ENCODE measurements around the gene ADGRF3.
"Not testable (repeated sequence)": the region's sequence is repeated elsewhere in the genome, so short reads cannot be mapped to it uniquely, and the experiment has no call there.

ADGRF3 gene, protein sequence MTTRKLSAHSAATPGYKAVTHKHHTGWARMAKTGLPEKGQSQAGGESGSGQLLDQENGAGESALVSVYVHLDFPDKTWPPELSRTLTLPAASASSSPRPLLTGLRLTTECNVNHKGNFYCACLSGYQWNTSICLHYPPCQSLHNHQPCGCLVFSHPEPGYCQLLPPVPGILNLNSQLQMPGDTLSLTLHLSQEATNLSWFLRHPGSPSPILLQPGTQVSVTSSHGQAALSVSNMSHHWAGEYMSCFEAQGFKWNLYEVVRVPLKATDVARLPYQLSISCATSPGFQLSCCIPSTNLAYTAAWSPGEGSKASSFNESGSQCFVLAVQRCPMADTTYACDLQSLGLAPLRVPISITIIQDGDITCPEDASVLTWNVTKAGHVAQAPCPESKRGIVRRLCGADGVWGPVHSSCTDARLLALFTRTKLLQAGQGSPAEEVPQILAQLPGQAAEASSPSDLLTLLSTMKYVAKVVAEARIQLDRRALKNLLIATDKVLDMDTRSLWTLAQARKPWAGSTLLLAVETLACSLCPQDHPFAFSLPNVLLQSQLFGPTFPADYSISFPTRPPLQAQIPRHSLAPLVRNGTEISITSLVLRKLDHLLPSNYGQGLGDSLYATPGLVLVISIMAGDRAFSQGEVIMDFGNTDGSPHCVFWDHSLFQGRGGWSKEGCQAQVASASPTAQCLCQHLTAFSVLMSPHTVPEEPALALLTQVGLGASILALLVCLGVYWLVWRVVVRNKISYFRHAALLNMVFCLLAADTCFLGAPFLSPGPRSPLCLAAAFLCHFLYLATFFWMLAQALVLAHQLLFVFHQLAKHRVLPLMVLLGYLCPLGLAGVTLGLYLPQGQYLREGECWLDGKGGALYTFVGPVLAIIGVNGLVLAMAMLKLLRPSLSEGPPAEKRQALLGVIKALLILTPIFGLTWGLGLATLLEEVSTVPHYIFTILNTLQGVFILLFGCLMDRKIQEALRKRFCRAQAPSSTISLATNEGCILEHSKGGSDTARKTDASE

DNA sequence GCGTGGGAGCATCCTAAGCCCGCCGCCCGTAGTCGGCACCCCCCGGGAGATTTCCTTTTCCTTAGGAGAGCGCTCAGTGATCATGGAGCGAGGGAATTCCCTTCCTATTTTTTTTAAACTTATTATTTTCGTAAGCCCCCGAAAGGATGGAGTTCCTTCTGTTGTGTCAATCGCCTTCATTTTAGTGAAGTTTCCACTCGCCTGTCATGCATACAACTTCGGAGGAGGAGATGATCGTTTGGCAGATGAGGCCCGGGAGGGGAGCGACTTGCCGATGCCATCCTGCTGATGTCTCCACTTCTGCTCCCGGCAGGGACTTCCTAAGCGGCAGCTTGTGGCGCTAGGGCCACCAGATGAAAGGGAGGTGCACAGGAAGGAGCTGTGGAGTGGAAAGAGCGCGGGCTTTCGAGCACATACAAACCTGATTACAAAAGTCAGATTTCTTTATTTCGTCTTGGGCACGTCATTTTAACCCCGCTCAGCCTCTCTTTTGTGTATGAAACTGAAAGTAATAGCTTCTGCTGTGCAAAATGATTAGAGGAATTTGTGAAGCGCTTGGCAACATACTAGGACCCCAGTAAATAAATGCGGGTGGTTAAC lies at the start of gene ADGRF3:
Gene ADGRF3 (minus strand): TSS at position 336 of the 600 bp plus-strand sequence. CDS start 555 bp downstream, outside the sequence.
- DNase-seq, result peak; percentile 56

DNA sequence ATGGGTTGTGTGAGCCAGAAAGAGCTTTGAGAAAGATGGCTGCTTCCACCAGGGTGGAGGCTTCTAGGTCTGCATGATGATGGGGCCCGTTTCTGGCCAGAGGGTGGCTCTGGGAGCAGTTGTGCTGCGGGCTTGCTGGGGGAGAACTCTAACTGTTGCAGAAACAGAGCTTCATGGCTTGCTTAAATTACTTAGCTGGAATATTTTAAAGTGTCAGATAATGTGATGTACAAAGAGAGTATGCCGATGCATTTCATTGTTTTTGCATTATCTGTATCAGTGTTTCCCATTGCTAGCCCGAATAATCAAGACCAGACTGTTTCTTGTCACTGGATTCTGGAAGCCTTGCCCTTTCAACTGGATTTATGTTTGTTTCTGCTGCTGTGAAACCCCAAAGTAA lies 48.8 kb upstream of the ADGRF3 start:
- DNase-seq, result no peak

DNA sequence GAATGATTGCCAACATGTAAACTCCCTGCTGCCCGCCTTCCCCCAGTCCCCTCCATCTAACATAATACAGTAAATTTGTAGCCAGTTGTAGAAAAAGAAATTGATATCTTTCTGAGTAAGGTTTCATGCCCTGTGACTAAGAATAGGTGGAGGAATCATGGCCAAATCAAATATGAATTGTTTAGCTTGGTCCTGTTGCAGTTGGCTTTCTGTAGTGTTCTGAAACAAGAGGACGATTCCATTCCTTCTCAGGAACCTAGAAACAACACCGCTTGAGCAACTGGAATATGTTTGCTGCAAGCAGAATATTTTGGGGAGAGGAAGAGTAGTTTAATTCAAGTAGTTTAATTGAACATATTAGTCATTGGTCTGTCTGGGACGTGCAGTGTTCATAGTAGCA lies 48.1 kb upstream of the ADGRF3 start:
- DNase-seq, result no peak

DNA sequence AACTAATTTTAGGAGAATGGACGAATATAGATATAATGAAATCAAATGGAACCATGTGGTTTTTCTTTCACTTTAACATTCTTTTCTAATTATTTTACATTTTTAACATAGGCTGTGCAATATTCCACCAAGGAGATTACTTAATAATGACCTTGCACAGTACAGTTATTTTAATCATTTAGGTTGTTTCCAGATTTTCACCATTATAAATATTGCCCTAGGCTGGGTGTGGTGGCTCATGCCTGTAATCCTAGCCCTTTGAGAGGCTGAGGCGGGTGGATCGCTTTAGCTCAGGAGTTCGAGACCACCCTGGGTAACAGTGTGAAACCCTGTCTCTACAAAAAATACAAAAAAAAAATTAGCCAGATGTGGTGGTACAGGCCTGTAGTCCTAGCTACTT lies 40.6 kb upstream of the ADGRF3 start:
- DNase-seq, result no peak

DNA sequence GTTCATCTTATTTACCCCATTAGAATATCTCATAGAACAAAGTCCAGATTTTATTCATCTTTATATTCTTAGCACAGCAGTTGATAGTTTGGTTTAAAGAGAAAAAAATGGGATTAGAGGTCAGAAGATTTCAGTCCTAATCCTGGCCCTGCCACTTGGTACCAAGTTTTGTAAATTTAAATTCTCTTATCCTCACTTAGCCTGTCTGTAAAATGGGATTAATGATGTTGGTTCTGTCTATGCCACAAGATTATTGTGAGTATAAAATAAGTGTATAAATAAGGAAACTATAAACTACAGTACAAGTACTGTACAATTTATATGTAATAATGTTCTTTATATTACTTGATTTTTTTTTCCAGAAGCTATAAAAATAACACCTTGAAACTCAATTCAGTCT lies 38.0 kb upstream of the ADGRF3 start:
- no peak for DNase-seq

DNA sequence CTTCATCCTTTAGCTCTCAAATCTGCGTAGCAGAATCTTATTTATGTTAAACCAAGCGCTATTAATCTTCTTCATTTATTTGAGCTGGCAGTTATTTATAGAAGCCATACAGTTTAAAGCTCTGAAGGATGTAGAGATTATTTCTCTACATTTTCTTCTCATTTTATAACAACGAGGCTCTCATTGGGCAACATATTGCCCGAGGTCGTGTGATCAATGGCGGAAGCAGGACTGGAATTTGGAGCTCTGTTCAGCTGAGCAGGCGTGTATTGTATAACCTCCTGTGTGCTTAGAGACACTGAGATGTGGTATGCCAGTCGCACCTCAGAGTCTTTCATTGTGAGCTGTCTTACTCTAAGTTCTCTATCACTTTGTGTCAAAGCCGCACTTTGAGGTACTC lies 37.6 kb upstream of the ADGRF3 start:
- no peak for DNase-seq

DNA sequence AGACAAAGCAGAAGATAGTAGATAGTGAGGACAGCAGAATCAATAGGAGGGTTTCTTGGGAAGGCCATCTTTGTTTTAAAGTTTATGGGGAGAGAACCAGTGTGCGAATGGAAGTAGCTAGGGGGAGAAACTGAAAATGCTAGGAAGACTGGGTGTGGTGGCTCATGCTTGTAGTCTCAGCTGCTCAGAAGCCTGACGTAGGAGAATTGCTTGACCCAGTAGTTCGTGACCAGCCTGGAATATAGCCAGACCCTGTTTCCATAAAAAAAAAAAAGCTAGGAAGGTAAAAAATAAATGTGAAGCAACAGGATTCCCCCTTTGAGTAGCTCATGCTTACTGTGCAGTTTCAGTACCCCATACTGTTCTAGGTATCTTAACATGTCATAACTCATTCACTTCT lies 36.0 kb upstream of the ADGRF3 start:
- DNase-seq, result no peak

DNA sequence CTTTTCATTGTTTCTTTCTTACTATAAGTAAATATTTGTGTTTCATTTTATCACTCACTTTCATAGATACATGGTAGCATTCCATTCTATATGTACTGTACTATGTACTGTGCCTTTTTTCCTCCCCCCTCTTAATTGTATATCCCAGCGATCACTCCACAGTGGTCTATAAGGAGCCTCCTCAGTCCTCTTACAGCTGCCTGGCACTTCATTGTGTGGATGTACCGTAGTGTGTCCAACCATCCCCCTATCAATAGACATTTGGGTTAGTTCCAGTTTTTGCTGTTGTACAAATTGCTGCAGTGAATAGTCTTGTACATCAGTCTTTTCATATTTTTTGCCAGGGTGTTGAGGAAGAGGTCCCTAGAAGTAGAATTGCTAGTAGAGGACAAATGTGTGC lies 33.7 kb upstream of the ADGRF3 start:
- no peak for DNase-seq

DNA sequence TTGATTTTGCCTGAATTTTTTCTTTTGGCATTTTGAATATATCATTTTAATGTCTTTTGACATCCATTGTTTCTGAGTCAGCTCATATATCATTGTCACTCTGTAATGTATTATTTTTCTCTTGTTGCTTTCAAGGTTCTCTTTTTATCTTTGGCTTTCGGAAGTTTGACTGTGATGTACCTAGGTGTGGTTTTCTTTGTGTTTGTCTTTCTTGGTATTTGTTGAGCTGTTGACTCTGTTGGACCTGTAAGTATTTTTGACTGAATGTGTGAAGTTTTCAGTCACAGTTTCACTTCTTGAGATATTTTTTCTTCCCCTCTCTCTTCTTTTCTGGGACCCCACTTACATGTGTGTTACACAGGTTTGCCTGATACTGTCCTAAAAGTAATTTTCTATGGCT lies 30.2 kb upstream of the ADGRF3 start:
- no peak for DNase-seq

DNA sequence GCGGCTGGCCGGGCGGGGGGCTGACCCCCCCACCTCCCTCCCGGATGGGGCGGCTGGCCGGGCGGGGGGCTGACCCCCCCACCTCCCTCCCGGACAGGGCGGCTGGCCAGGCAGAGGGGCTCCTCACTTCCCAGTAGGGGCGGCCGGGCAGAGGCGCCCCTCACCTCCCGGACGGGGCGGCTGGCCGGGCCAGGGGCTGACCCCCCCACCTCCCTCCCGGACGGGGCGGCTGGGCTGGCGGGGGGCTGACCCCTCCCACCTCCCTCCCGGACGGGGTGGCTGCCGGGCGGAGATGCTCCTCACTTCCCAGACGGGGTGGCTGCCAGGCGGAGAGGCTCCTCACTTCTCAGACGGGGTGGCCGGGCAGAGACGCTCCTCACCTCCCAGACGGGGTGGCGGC lies 24.3 kb upstream of the ADGRF3 start:
- DNase-seq, result not testable (repeated sequence)

DNA sequence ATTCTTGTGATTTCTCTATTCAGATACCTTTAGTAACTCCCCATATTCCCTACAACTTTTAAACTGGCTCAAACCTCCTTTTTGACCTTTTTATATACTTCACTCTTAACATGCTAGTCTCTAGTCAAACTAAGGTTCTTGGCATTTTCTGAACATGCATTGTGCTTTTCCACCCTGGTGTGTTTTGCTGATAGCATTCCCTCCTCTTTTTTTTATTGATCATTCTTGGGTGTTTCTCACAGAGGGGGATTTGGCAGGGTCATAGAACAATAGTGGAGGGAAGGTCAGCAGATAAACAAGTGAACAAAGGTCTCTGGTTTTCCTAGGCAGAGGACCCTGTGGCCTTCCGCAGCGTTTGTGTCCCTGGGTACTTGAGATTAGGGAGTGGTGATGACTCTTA lies 23.1 kb upstream of the ADGRF3 start:
- not testable (repeated sequence) for DNase-seq

DNA sequence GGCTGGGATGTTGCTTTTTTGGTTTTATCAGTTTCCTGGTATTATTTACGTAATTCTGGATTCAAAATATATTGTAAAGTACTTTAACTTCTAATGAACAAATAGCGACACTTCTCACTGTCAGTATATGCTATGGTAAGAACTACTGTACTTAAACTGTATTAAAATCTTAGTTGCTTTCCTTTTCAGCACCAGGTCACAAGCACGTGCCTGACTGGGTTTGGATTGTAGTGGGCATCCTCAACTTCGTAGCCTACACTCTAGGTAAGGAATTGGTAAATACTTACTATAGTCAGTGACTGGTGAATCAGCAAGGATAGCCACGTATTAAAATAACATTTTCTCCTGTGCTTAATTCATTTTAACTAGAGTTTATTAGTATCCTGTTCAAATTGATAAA lies 20.4 kb upstream of the ADGRF3 start:
- DNase-seq, result no peak

DNA sequence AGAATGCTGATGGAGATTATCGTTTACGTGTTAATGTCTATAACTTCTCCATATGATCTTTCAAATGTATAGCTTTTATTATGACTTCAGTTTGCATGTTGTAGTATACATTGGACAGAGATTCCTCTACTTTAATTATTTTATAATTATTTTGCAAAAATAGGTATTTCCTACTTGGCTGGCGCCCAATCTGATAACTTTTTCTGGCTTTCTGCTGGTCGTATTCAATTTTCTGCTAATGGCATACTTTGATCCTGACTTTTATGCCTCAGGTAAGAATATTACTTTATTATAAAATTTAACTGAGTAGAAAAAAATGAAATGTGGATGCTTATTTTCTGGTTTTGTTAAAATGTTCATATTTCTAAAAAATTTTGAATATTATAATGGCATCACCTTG lies 18.1 kb upstream of the ADGRF3 start:
- DNase-seq, result no peak

DNA sequence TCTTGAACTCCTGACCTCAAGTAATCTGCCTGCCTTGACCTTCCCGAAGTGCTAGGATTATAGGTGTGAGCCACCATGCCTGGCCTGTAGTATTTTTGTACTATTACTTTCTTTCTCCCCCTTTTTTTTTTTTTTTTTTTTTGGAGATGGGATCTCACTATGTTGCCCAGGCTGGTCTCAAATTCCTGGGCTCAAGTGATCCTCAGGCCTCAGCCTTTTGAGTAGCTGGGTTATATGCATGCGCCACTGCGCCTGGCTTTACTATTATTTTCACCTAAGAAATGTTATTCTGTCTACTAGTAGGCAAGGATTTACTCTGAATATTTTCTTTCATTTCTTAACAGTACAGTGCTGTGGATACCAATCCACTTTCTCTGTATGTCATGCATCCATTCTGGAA lies 17.4 kb upstream of the ADGRF3 start:
- no peak for DNase-seq

DNA sequence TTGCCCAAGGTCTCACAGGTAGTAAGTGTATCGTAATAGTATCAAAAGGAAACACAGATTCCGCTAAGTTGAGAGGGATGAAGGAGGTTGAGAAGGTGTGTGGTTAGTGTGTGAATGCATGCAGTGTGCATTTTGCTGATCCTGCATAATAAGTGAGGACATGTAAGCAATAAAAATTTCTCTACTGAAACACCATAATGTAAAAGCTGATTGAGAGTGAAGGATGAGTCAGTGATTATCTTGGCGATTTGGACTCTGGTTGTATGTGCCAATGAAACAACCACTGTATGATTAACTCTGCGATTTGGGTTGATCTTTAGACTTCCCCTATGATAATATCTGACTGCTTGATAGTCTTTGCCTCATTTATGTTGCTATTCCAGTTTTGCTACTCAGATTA lies 16.7 kb upstream of the ADGRF3 start:
- no peak for DNase-seq

DNA sequence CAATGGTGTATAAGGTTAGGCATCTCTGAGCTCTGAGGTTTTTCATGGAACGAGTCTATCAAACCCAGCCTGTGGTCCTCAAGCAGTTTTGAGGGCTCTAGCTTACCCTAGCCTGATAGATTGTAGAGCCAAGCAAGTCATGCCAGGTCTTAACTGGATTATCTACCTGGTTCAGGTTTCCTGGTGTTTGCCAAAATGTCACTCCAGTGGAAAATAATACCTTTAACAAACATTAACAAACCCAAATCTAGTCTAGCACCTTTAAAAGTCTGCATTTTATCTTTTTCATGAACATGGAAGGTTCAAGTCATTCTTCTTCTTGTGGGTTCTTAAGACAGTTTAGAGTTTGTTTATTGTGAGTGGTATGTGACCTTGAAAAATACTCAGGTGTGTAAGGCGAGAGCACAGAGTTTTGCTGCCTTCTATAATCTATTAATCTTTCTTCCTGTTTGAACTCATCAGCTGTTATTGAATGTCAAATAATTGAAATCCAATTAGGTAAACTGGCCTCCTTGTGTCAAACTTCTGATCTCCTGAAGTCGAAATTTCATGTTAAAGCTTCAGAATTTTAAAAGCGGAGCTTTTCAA lies 13.4 kb upstream of the ADGRF3 start:
- no peak for DNase-seq

DNA sequence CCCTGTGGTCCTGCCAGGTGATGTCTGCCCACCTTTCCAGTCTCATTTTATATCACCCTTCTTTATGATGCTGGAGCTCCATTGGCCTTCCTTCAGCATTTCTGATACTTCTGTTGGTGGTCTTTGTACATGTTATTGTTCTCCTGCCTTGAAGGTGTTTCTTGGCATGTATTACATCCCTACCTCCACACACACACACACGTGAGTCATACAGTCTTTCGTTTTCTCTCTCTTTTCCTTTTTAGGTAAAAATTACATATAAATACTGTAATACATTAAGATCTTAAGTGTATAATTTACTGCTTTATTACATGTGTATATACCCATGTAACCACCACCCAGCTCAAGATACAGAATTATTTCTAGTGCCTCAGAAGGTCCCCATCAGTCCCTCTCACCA lies 10.2 kb upstream of the ADGRF3 start:
- DNase-seq, result no peak

DNA sequence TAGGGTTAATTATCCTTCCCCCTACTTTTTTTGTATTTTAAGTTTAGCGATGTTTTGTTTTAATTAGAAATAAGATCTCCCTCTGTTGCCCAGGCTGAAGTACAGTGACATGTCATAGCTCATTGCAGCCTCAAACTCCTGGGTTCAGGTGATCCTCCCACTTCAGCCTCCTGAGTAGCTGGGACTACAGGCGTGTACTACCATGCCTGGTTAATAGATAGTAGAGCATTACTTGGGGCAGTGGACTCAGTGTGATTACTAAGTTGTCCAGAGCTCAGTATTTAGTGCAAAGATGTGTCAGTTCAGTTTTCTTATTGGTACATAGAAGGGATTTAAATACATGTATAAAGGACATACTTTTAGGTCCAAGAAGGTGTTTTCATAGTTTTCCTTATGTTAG lies 9.5 kb upstream of the ADGRF3 start:
- DNase-seq, result no peak

DNA sequence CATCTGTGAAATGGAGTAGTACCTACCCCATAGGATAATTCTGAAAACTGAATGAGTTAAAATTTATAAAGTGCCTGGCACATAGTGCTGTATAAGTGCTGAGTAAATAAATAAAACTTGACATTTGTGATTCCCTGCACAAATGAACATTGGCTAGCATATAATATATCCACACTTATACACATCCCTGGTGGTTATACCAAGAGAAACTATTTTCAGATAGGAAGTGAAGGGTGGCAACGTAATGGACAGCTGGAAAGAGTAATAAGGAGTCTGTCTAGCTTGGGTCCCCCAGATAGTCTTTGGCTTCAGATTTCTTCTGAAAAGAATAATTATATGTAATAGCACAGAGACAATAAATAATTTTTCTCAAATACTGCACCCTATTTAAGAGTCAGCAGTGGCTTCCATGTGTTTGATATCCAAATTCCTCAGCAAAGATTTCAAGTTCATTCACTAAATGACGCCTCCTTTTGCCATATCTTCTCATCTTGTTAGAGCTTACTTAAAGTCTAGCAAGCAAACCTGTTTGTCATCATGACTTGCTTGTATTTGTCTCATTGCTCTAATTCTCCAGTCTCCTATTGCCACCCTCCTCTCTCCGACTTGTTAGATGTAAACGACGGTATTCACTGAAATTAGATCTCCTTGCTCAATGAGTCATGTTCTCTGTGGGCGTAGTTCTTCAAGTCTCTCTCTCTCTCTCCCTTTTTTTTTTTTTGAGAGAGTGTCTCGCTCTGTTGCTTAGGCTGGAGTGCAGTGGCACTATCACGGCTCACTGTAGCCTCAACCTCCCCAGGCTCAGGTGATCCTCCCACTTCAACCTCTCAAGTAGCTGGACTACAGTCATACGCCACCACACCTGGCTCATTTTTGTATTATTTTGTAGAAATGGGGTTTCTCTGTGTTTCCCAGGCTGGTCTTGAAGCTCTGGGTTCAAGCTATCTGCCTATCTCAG lies 8.7 kb upstream of the ADGRF3 start:
- peak; percentile 78 for DNase-seq

DNA sequence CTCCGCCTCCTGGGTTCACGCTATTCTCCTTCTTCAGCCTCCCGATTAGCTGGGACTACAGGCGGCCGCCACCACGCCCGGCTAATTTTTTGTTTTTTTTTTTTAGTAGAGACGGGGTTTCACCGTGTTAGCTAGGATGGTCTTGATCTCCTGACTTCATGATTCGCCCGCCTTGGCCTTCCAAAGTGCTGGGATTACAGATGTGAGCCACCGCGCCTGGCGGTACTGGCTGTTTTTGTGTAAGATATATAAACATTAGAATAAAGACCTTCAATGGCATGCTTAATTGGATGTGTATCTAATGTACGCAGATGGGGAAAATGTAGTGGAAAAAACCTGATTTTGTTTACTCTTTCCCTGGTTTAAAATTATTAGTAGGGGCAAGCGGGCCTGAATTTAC lies 7.9 kb upstream of the ADGRF3 start:
- not testable (repeated sequence) for DNase-seq

DNA sequence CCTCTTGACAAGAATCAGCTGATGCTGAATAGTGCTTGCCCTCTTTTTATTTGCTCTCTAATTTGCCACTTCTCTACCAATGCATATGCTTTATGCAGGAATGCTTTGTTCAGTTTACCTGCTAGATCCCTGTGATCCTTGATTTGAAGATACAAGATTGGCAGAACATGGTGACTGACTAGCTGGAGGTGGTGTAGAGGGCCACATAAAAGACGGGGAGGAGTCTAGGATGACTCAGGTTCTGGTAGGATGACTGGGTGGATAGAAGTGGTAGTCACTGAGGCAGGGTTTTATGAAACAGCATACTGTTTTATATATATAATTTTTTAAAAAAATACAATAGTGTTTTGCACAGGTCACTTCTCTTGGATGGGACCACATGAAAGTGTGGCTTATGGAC lies 6.3 kb upstream of the ADGRF3 start:
- no peak for DNase-seq

Data from DMS79 (cell line).